GM11168 (cell line): ENCODE measurements around the gene RNASE8.

Experiments
- in situ Hi-C: fragments of 300-500 bp; cut with MboI; formaldehyde crosslinking; loops from one replicate; pipeline ENCODE4 v1.12.0; 2022; ENCODE audit warnings: low sequenced_read_pairs; ENCODE audit not compliant: unreplicated experiment

RNASE8 gene

GRCh38 chr14:21070083-21070609, 12.5 kb downstream of the RNASE8 start, which contains the start of gene ARHGEF40:
TSS of gene ARHGEF40 (plus strand) at chr14:21070304. CDS start at chr14:21070397, 93 bp downstream.
- in situ Hi-C loops = no loop called here

- in situ Hi-C loops = no loop called here
Observed at GRCh38 chr14:21070610-21071224, 13.1 kb downstream of the RNASE8 start.

- in situ Hi-C loops = no loop called here
Observed at GRCh38 chr14:21071225-21072030, 13.8 kb downstream of the RNASE8 start.

GRCh38 chr14:21072031-21072473, 14.4 kb downstream of the RNASE8 start:
- in situ Hi-C loops = no loop called here

GRCh38 chr14:21072781-21073339, 15.2 kb downstream of the RNASE8 start:
- in situ Hi-C loops = no loop called here

- in situ Hi-C loops = no loop called here
Observed at GRCh38 chr14:21073921-21074320, 16.3 kb downstream of the RNASE8 start.

- in situ Hi-C loops = no loop called here
Observed at GRCh38 chr14:21074398-21075272, 17.0 kb downstream of the RNASE8 start.

- in situ Hi-C loops = no loop called here
Observed at GRCh38 chr14:21075719-21076437, 18.3 kb downstream of the RNASE8 start.

GRCh38 chr14:21077672-21078071, 20.1 kb downstream of the RNASE8 start:
- in situ Hi-C loops = no loop called here

GRCh38 chr14:21078287-21078686, 20.7 kb downstream of the RNASE8 start:
- in situ Hi-C loops = no loop called here

- in situ Hi-C loops = no loop called here
Observed at GRCh38 chr14:21078726-21079125, 21.1 kb downstream of the RNASE8 start.

GRCh38 chr14:21081521-21082142, 24.0 kb downstream of the RNASE8 start:
- in situ Hi-C loops = no loop called here

- in situ Hi-C loops = no loop called here
Observed at GRCh38 chr14:21083565-21084325, 26.1 kb downstream of the RNASE8 start.

GRCh38 chr14:21084396-21084795, 26.8 kb downstream of the RNASE8 start:
- in situ Hi-C loops = no loop called here

GRCh38 chr14:21084998-21085853, 27.6 kb downstream of the RNASE8 start:
- in situ Hi-C loops = no loop called here

- in situ Hi-C loops = no loop called here
Observed at GRCh38 chr14:21086908-21087293, 29.3 kb downstream of the RNASE8 start.

- in situ Hi-C loops = no loop called here
Observed at GRCh38 chr14:21087294-21088091, 29.9 kb downstream of the RNASE8 start.
